ENCODE measurements around the gene TTLL10.

GRCh38 chr1:1136547-1137230 is 37.0 kb upstream of the TTLL10 start:
- TF ChIP-seq EZH2phosphoT487 (IDR thresholded peaks at IDR 0.05; ENCODE audit: insufficient read depth, low read depth) (no peak), EZH2 (IDR thresholded peaks at IDR 0.05; ENCODE audit: insufficient read depth, poor library complexity, severe bottlenecking) (no peak)

All from GM23248 (cell line).